ENCODE measurements around the gene MCM3.

- TF ChIP-seq CTCF (IDR thresholded peaks at IDR 0.05) = no peak
- TF ChIP-seq POLR2A (IDR thresholded peaks at IDR 0.05) = no peak
These were observed 21.6 kb upstream of the MCM3 start for GRCh38 chr6:52305948-52306767.

Data from uterus (tissue), 2 donors.